Testis (tissue), 2 donors: ENCODE data around the gene TUBB3.

Experiments
- CTCF ChIP-seq, 3 experiments: fragments of 450-650 bp in 2 of 3; fragments of 200-600 bp in 1 of 3; sonication (generic) in 1 of 3; IDR thresholded peaks; one replicate each; pipeline ENCODE4 v1.5.1; 2016 to 2019; ENCODE audit warnings: antibody characterized with exemption in 3 of 3, mild to moderate bottlenecking in 2 of 3, moderate library complexity in 1 of 3
- POLR2A ChIP-seq: fragments of 450-650 bp; IDR thresholded peaks from one replicate; pipeline ENCODE4 v1.6.1; 2017; ENCODE audit warnings: antibody characterized with exemption, mild to moderate bottlenecking, moderate library complexity

DNA sequence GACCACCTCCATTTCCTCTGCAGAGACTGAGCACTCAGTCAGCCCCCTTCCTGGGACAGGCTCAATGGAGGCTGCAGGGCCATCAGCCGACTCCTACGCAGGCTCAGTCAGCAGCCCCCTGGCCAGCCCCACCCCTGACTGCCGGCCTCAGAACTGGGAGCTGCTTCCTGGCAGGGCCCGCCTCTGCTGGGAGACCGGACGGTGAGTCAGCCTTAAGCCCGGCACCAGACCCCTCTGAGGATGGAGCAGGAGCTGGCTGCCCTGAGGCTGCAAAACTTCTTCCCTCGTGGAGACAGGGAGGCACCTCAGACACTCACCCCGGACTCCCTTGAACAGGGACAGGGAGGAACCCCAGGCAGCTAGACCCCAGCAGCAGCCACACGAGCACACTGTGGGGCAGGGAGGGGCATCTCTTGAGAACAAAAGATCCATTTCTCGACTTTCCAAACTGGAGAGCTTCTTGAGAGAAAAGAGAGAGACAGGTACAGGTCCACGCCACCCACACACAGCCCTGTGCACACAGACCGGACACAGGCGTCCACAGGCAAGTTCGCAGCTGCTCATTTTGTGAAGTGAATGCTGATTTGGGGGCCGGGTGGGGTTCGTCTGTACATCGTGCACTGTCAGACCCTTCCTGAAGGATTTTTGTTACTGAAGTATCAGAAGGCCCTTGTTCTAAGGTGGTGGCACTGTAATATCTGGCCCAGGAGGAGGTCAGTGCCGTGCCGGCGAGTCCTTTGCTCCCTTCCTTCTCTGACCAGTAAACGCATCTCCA, 1.3 kb upstream of the TUBB3 start:
- TF ChIP-seq POLR2A (no peak), CTCF (IDR thresholded peaks at IDR 0.05) (no peak)
